CD4-positive, alpha-beta T cell (primary cell): Measurements from ENCODE around the gene JPT2. TPM values are rescaled to one million over a fixed set of nuclear protein-coding genes. Genes with fewer than 3 reads are reported as not detected.

Experiments used
- ATAC-seq: fragments of 200-7000 bp; cut with Tn5 transposase; one replicate; pipeline ENCODE4 v1.10.0; 2022; ENCODE audit warnings: mild to moderate bottlenecking; ENCODE audit not compliant: poor library complexity
- CTCF ChIA-PET: fragments of 350-600 bp; sonication (Branson Sonifier 250); formaldehyde crosslinking; loops from one replicate; lab custom pipeline; 2021; ENCODE audit warnings: antibody characterized with exemption, inconsistent platforms; lab: Charles Lee
- POLR2A ChIA-PET: fragments of 350-600 bp; sonication (Branson Sonifier 250); formaldehyde crosslinking; loops from one replicate; lab custom pipeline; 2021; ENCODE audit warnings: antibody characterized with exemption, inconsistent platforms; lab: Charles Lee
- DNase-seq, 14 experiments: peaks; one replicate each; pipeline ENCODE4 v3.0.0-alpha.2; 2013 to 2020; ENCODE audit warnings: mixed read lengths in 2 of 14
- H3K27ac ChIP-seq, 2 donors: one replicate each; pipeline versions ENCODE4 v1.5.1 to v1.7.0; 2013; ENCODE audit warnings: low read length in 2 of 2, low read depth in 1 of 2, mild to moderate bottlenecking in 1 of 2
- H3K27me3 ChIP-seq, 2 experiments: 1 replicate in 1 of 2; 2 replicates in 1 of 2; pipeline versions ENCODE4 v1.6.1 to v1.7.0; 2013; ENCODE audit warnings: low read length in 2 of 2, control low read depth in 1 of 2, mild to moderate bottlenecking in 1 of 2, moderate library complexity in 1 of 2; ENCODE audit not compliant: insufficient read depth in 2 of 2, control insufficient read depth in 1 of 2
- H3K36me3 ChIP-seq: one replicate; pipeline ENCODE4 v1.6.1; 2013; ENCODE audit warnings: low read length, control low read depth; ENCODE audit not compliant: insufficient read depth
- H3K4me1 ChIP-seq: one replicate; pipeline ENCODE4 v1.6.1; 2013; ENCODE audit warnings: low read length, control low read depth; ENCODE audit not compliant: insufficient read depth
- H3K4me3 ChIP-seq: one replicate; pipeline ENCODE4 v1.5.1; 2013; ENCODE audit warnings: mild to moderate bottlenecking, low read length, moderate library complexity
- H3K9me3 ChIP-seq, 2 experiments: 1 replicate in 1 of 2; 2 replicates in 1 of 2; pipeline versions ENCODE4 v1.6.1 to v1.7.0; 2013; ENCODE audit warnings: low read length in 2 of 2, mild to moderate bottlenecking in 2 of 2, control low read depth in 1 of 2, moderate library complexity in 1 of 2; ENCODE audit not compliant: control insufficient read depth in 1 of 2, insufficient read depth in 1 of 2
- H3K27ac Mint-ChIP-seq: one replicate; pipeline ENCODE4 v1.8.0; 2020; ENCODE audit warnings: mixed read lengths
- H3K27me3 Mint-ChIP-seq: one replicate; pipeline ENCODE4 v1.8.0; 2021; ENCODE audit warnings: mixed read lengths
- H3K36me3 Mint-ChIP-seq: one replicate; pipeline ENCODE4 v1.8.0; 2021; ENCODE audit warnings: low read depth, mixed read lengths
- H3K4me1 Mint-ChIP-seq: one replicate; pipeline ENCODE4 v1.8.0; 2021; ENCODE audit warnings: low read depth, mixed read lengths
- H3K4me3 Mint-ChIP-seq: one replicate; pipeline ENCODE4 v1.8.0; 2020; ENCODE audit warnings: mild to moderate bottlenecking, mixed read lengths
- H3K9me3 Mint-ChIP-seq: one replicate; pipeline ENCODE4 v1.8.0; 2020; ENCODE audit warnings: mixed read lengths
- CTCF ChIP-seq: fragments of 200-600 bp; IDR thresholded peaks from one replicate; pipeline ENCODE4 v1.8.0; 2022; ENCODE audit warnings: antibody characterized with exemption, mild to moderate bottlenecking
- intact Hi-C, 2 experiments: fragments of 100-400 bp; cut with DNase I in 1 of 2; cut with micrococcal nuclease in 1 of 2; formaldehyde crosslinking; loops; one replicate each; pipeline versions ENCODE4 v1.15.1 to v1.9.0; 2023 to 2025; cut with DNase I, micrococcal nuclease
- total RNA-seq, 174 experiments: library from RNA in 2 of 174; stranded (reverse) in 2 of 174; gene quantifications; one replicate each; pipeline ENCODE4 v1.2.3 and lab custom pipeline; 2021 to 2026

The JPT2 gene
- total RNA-seq, 2 experiments from 2014 or later: 2.5 to 3.2 TPM

- no peaks in the 10 kb centered on the region for H3K4me1 Mint-ChIP-seq
- H3K27ac Mint-ChIP-seq: no peak overlapping the region
- peaks cover 53% of the 10 kb centered on the region for H3K36me3 Mint-ChIP-seq
- intact Hi-C loops: no loop called here
- Histone ChIP-seq H3K27ac (no peak overlapping the region), H3K4me1 (no peaks in the 10 kb centered on the region), H3K27me3 (no peaks in the 10 kb centered on the region), H3K36me3 (peaks cover 42% of the 10 kb centered on the region), H3K4me3 (no peak overlapping the region), H3K9me3 (no peaks in the 10 kb centered on the region)
- no peaks in the 10 kb centered on the region for H3K9me3 Mint-ChIP-seq
- ATAC-seq (no peak), DNase-seq (no peak)
- ChIA-PET CTCF (no interaction called here), POLR2A (no interaction called here)
- no peak overlapping the region for H3K4me3 Mint-ChIP-seq
- H3K27me3 Mint-ChIP-seq: no peaks in the 10 kb centered on the region
- no peak for TF ChIP-seq CTCF
Measured at GRCh38 chr16:1651974-1652312, 26.1 kb upstream of the JPT2 start.

GRCh38 chr16:1653023-1653422, 25.1 kb upstream of the JPT2 start:
- no peaks in the 10 kb centered on the region for H3K4me1 Mint-ChIP-seq
- TF ChIP-seq CTCF: no peak
- H3K4me3 ChIP-seq: no peak overlapping the region
- no peaks in the 10 kb centered on the region for H3K4me1 ChIP-seq
- no peaks in the 10 kb centered on the region for H3K27me3 ChIP-seq
- no peak overlapping the region for H3K27ac ChIP-seq
- ATAC-seq (no peak), DNase-seq (no peak)
- no peaks in the 10 kb centered on the region for H3K27me3 Mint-ChIP-seq
- H3K36me3 Mint-ChIP-seq: peaks cover 54% of the 10 kb centered on the region
- H3K9me3 Mint-ChIP-seq: no peaks in the 10 kb centered on the region
- H3K27ac Mint-ChIP-seq: no peak overlapping the region
- no peak overlapping the region for H3K4me3 Mint-ChIP-seq
- H3K9me3 ChIP-seq: no peaks in the 10 kb centered on the region
- CTCF ChIA-PET: no interaction called here
- POLR2A ChIA-PET: interaction anchor here (0.8 kb wide), 1 partner anchor 53 kb away, joined by 4 read pairs; the partner anchor contains the start of gene MAPK8IP3
- peaks cover 48% of the 10 kb centered on the region for H3K36me3 ChIP-seq
- intact Hi-C loops: no loop called here

GRCh38 chr16:1654505-1655268, 23.4 kb upstream of the JPT2 start:
- Histone ChIP-seq H3K27me3 (no peaks in the 10 kb centered on the region), H3K4me1 (no peaks in the 10 kb centered on the region), H3K9me3 (no peaks in the 10 kb centered on the region), H3K36me3 (peaks cover 49% of the 10 kb centered on the region), H3K27ac (no peak overlapping the region), H3K4me3 (no peak overlapping the region)
- Mint-ChIP-seq H3K4me1 (no peaks in the 10 kb centered on the region), H3K9me3 (no peaks in the 10 kb centered on the region), H3K4me3 (no peak overlapping the region), H3K27ac (no peak overlapping the region), H3K36me3 (peaks cover 64% of the 10 kb centered on the region), H3K27me3 (no peaks in the 10 kb centered on the region)
- CTCF ChIA-PET: interaction anchor here (1.3 kb wide), 1 partner anchor 51 kb away, joined by 3 read pairs; the partner anchor contains the start of gene MAPK8IP3
- TF ChIP-seq CTCF: no peak
- POLR2A ChIA-PET: no interaction called here
- ATAC-seq (no peak), DNase-seq (no peak)
- intact Hi-C loops: no loop called here
